SK-N-SH treated with all-trans-retinoic acid at 6 μM for 48 hours (cell line): ENCODE results near the gene HIP1.

Experiments
- ARNTL ChIP-seq: fragments of 450-650 bp; formaldehyde crosslinking; IDR thresholded peaks from 2 replicates; pipeline ENCODE4 v1.5.0; 2020; ENCODE audit warnings: low read depth, mild to moderate bottlenecking, moderate library complexity, borderline replicate concordance
- GLIS3 ChIP-seq: fragments of 250-450 bp; sonication (Bioruptor Pico); IDR thresholded peaks from 2 replicates; pipeline ENCODE4 v1.5.0; 2020; ENCODE audit warnings: mild to moderate bottlenecking, moderate library complexity
- OSR1 ChIP-seq: fragments of 250-450 bp; sonication (Bioruptor Pico); IDR thresholded peaks from 2 replicates; pipeline ENCODE4 v1.8.0; 2022; ENCODE audit warnings: moderate library complexity, mild to moderate bottlenecking, inconsistent platforms
- PATZ1 ChIP-seq: fragments of 250-450 bp; sonication (Bioruptor Pico); IDR thresholded peaks from 2 replicates; pipeline ENCODE4 v1.8.0; 2020; ENCODE audit warnings: mild to moderate bottlenecking, moderate library complexity, borderline replicate concordance
- SNAI2 ChIP-seq: fragments of 250-450 bp; sonication (Bioruptor Pico); IDR thresholded peaks from 2 replicates; pipeline ENCODE4 v1.5.0; 2020; ENCODE audit warnings: mild to moderate bottlenecking, moderate library complexity
- TOX ChIP-seq: fragments of 250-450 bp; sonication (Bioruptor Pico); IDR thresholded peaks from 2 replicates; pipeline ENCODE4 v1.8.0; 2021; ENCODE audit warnings: mild to moderate bottlenecking, moderate library complexity, borderline replicate concordance
- ZC3H10 ChIP-seq: fragments of 250-450 bp; sonication (Bioruptor Pico); IDR thresholded peaks from 2 replicates; pipeline ENCODE4 v1.5.1; 2021; ENCODE audit warnings: mild to moderate bottlenecking, moderate library complexity
- ZFP3 ChIP-seq: fragments of 250-450 bp; sonication (Bioruptor Pico); IDR thresholded peaks from 2 replicates; pipeline ENCODE4 v1.5.0; 2020; ENCODE audit warnings: mild to moderate bottlenecking, moderate library complexity
- ZNF565 ChIP-seq: fragments of 450-650 bp; formaldehyde crosslinking; conservative IDR thresholded peaks from 2 replicates; pipeline ENCODE4 v1.5.0; 2020; ENCODE audit warnings: low read depth, mild to moderate bottlenecking, moderate library complexity
- TF ChIP-seq, protein P1 (sequence below): fragments of 250-450 bp; sonication (Bioruptor Pico); IDR thresholded peaks from 2 replicates; pipeline ENCODE4 v1.8.0; 2021; ENCODE audit warnings: low read depth, mild to moderate bottlenecking, moderate library complexity, borderline replicate concordance
- TF ChIP-seq, protein P2 (sequence below): fragments of 250-450 bp; sonication (Bioruptor Pico); IDR thresholded peaks from 2 replicates; pipeline ENCODE4 v1.5.0; 2020; ENCODE audit warnings: mild to moderate bottlenecking, moderate library complexity
- TF ChIP-seq, protein P3 (sequence below): fragments of 250-450 bp; sonication (Bioruptor Pico); IDR thresholded peaks from 2 replicates; pipeline ENCODE4 v1.5.1; 2020; ENCODE audit warnings: low read depth, mild to moderate bottlenecking, moderate library complexity

DNA sequence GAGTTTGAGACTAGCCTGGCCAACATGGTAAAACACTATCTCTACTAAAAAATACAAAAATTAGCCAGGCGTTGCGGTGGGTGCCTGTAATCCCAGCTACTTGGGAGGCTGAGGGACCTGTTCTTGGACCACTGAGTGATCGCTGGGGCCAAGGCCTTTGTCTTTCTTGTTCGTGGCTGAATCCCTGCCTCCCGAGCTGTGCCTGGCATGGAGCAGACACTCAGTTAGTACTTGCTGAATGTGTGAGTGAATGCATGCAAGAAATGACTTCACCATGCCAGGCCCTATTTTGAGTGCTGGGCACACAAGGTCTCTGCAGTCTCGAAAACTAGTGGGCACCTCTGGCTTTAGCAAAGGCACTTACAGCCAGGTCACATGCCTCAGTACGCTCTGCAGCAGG is 85.1 kb downstream of the HIP1 start:
- TF ChIP-seq, protein P1, sequence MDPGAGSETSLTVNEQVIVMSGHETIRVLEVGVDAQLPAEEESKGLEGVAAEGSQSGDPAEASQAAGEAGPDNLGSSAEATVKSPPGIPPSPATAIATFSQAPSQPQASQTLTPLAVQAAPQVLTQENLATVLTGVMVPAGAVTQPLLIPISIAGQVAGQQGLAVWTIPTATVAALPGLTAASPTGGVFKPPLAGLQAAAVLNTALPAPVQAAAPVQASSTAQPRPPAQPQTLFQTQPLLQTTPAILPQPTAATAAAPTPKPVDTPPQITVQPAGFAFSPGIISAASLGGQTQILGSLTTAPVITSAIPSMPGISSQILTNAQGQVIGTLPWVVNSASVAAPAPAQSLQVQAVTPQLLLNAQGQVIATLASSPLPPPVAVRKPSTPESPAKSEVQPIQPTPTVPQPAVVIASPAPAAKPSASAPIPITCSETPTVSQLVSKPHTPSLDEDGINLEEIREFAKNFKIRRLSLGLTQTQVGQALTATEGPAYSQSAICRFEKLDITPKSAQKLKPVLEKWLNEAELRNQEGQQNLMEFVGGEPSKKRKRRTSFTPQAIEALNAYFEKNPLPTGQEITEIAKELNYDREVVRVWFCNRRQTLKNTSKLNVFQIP (CRISPR knock-in tag), result no peak
- TF ChIP-seq GLIS3 (CRISPR knock-in tag) (no peak), SNAI2 (CRISPR knock-in tag) (no peak), PATZ1 (CRISPR knock-in tag) (no peak), OSR1 (CRISPR knock-in tag) (no peak), ARNTL (no peak), ZFP3 (CRISPR knock-in tag) (no peak), ZNF565 (CRISPR knock-in tag) (no peak), TOX (CRISPR knock-in tag) (no peak), ZC3H10 (CRISPR knock-in tag) (no peak)
- TF ChIP-seq, protein P2, sequence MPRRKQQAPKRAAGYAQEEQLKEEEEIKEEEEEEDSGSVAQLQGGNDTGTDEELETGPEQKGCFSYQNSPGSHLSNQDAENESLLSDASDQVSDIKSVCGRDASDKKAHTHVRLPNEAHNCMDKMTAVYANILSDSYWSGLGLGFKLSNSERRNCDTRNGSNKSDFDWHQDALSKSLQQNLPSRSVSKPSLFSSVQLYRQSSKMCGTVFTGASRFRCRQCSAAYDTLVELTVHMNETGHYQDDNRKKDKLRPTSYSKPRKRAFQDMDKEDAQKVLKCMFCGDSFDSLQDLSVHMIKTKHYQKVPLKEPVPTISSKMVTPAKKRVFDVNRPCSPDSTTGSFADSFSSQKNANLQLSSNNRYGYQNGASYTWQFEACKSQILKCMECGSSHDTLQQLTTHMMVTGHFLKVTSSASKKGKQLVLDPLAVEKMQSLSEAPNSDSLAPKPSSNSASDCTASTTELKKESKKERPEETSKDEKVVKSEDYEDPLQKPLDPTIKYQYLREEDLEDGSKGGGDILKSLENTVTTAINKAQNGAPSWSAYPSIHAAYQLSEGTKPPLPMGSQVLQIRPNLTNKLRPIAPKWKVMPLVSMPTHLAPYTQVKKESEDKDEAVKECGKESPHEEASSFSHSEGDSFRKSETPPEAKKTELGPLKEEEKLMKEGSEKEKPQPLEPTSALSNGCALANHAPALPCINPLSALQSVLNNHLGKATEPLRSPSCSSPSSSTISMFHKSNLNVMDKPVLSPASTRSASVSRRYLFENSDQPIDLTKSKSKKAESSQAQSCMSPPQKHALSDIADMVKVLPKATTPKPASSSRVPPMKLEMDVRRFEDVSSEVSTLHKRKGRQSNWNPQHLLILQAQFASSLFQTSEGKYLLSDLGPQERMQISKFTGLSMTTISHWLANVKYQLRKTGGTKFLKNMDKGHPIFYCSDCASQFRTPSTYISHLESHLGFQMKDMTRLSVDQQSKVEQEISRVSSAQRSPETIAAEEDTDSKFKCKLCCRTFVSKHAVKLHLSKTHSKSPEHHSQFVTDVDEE (CRISPR knock-in tag), result no peak
- TF ChIP-seq, protein P3, sequence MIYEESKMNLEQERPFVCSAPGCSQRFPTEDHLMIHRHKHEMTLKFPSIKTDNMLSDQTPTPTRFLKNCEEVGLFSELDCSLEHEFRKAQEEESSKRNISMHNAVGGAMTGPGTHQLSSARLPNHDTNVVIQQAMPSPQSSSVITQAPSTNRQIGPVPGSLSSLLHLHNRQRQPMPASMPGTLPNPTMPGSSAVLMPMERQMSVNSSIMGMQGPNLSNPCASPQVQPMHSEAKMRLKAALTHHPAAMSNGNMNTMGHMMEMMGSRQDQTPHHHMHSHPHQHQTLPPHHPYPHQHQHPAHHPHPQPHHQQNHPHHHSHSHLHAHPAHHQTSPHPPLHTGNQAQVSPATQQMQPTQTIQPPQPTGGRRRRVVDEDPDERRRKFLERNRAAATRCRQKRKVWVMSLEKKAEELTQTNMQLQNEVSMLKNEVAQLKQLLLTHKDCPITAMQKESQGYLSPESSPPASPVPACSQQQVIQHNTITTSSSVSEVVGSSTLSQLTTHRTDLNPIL (CRISPR knock-in tag), result no peak
